HG02852 (cell line): Measurements from ENCODE around the gene FAM53C.

Experiments
- ATAC-seq: cut with Tn5 transposase; IDR thresholded peaks from one replicate; pipeline ENCODE4 v1.9.1; 2021; ENCODE audit warnings: mild to moderate bottlenecking, moderate library complexity; ENCODE audit not compliant: unreplicated experiment

Gene FAM53C

DNA sequence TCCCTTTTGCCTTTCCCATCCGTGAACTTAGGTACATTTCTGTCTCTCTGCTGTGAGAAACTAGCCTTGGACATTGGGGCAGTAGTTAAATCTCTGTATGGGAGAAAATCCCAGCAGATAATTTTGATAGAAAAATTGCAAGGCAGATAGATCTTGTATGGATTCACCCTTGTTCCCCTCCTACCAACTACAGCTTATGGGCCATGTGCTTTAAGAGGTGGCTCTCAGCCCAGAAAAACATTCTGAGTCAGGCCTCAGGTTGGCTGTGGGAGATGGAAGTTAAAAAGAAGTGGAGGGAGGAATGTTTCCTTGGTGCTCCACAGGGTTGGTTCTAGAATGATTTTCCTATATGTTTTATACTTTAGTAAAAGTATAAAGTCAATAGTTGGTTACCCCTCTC is 13.0 kb downstream of the FAM53C start:
- no peak for ATAC-seq

DNA sequence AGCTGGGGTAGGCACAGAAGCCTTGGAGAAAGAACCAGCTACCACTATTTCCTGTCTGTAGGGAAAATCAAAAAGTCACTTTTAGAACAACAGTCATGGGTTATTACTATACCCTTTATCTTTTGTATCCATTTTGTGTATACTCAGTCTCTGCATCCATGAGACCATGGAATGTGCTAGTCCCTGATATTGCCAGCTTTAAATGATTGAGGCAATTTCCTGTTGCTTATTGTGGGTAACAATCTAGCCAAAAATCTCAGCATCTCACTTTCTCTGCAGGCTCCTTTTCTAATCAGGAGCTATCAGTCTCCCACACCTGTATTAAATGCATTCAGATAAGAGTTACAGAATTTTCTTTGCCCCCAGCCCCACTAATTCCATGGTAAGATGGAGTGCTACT is 13.5 kb downstream of the FAM53C start:
- no peak for ATAC-seq

- ATAC-seq: peak; percentile 62
Measured at GRCh38 chr5:138352071-138352721, 14.1 kb downstream of the FAM53C start, which contains the start of gene KDM3B. KDM3B (plus strand) TSS chr5:138352685; CDS start chr5:138352796, 111 bp downstream.

DNA sequence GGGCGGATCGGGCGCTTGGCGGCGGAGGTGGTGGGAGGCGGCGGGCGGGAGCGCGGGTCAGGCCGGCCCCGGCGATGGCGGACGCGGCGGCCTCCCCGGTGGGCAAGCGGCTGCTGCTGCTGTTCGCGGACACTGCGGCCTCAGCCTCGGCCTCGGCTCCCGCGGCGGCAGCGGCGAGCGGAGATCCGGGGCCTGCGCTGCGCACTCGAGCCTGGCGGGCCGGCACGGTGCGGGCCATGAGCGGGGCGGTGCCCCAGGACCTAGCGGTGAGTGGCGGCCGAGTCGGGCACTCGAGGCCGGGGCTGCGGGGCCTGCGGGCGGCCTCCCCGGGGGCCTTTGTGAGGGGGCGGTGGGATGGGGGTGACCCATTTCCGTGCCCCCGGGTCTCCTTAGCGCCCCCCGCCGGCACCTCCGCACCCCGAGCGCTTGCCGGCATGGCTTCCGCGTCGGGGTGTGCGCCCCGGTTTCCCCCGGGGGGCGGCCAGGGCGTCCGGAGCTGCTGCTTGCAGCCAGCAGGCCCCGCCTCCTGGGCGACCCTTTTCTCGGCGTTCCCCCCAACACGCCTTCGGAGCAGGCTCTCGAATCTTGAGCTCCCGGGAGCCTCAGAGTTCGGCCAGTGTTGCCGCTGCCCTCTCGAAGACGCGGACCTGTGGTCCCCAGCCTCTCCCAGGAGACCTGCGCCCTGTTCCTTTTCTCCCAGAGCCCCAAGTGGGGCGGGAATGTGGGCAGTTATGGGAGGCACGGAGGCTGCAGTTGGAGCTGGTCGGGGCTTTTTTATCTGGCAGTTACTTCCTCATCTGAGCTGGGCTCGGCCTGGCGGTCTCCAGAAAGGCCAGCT is 14.9 kb downstream of the FAM53C start:
- peak; percentile 45 for ATAC-seq

DNA sequence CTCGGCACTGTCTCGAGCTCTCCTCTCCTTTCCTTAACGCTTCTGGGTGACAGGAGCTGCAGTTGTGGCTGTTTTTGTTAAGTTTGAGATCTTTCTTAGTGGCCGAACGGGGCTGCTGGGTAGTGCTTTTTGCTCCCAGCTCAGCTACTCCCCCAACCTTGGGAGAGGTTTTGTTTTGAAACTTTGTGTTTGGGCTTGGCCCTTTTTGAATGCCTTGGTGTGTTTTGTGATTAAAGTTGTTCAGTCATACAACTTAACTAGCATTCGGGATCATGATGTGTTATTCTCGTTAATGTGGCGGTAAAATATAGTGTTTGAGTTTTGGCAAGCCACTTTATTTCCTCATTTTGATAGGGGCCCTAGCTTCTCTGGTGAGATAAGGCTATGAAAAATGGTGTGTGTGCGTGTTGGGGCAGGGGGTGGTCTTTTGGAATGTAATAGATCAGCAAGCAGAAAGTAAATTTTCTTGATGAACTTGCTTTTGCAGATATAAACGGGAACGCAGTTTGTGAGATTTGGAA is 15.6 kb downstream of the FAM53C start:
- no peak for ATAC-seq

DNA sequence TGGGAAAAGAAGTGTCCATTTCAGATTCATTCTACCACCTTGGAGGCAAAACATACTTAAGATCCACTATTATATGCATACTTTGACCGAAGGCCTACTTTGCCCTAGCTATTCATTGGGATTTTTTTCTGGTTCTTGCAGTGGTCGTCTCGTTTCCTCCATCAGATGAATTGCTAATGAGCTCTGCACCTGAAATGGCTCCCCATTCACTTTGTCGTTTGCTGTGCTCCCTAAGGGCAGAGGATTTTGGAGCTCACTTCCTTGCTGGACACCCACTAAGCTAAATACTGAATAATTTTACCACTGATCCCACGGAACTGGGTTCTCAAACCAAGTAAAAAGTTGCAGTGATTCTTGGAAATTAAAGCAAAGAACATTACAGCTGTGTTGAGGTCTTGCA is 16.3 kb downstream of the FAM53C start:
- ATAC-seq: no peak

DNA sequence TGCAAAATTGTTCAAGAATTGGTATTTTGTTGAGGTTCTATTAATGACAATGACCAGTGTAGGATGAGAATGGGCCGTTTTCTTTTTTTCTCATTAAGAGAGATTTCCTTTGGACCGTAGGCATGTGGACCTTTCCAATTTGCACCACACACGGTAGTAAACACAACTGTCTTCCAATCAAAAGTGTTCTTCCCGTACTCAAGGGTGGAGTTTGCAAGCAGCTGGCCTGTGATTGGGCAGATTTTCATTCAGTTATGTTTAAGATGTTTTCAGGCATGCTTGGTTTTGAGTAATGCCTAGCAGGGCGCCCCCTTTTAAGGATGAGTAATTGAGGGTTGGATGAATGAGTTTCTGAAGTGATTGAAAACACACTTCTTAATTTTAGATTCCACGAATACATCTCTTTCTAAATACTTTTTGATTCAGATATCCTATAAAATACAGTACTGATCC is 16.9 kb downstream of the FAM53C start:
- ATAC-seq: peak; percentile 41

DNA sequence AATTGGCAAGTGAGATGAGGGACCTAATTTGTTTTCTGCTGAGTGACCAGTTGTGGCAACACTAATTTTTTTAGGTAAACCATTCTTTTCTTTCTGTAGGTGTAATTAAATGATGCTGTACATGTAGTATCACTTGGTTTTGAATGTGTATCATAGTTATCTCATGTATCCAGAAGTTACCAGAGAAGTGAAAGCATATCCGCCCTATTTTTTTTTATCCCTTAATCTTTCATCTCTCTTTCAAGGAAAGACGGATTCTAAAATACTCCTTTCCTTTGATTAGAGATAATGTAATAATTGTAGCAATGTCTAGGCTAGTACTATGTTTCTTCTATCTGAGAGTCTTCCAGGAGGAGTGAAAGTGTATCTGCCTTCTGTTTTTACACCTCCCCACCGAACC is 21.6 kb downstream of the FAM53C start:
- no peak for ATAC-seq

GRCh38 chr5:138360941-138361452 is 22.9 kb downstream of the FAM53C start:
- ATAC-seq: no peak

- no peak for ATAC-seq
Measured at GRCh38 chr5:138364576-138364975, 26.5 kb downstream of the FAM53C start.

GRCh38 chr5:138366632-138367382 is 28.7 kb downstream of the FAM53C start:
- ATAC-seq: no peak

- ATAC-seq: no peak
Measured at GRCh38 chr5:138369261-138369660, 31.2 kb downstream of the FAM53C start.

- ATAC-seq: no peak
Measured at GRCh38 chr5:138369706-138370105, 31.6 kb downstream of the FAM53C start.

DNA sequence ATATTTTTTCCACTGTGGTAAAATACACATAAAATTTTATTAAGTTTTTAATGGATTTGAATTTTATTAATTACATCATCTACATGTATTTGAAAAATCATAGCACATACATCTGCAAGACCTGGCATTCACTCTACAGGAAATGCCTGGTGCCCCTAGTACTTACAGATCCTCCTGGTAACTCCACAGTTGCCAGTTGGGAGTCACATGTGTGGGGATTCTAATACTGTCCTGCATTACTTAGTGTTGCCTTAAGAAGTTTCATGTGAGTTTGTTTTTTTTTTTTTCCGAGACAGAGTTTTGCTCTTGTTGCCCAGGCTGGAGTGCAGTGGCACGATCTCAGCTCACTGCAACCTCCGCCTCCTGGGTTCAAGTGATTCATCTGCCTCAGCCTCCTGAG is 32.5 kb downstream of the FAM53C start:
- ATAC-seq: no peak

DNA sequence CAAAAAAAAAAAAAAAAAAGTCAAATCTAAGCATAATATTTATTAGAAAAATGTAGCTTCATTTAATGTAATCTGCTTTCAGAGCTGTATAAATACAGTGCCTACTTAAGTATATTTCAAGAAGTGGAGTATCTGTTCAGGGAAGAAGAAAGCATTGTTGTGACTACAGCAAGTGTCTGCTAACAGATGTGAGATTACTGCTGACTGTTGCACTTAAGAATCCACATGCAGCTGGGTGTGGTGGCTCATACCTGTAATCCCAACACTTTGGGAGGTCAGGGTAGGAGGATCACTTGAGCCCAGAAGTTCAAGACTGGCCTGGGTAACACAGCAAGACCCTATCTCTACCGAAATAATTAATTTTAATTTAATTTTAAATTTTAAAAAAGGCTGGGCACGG is 33.4 kb downstream of the FAM53C start:
- no peak for ATAC-seq

DNA sequence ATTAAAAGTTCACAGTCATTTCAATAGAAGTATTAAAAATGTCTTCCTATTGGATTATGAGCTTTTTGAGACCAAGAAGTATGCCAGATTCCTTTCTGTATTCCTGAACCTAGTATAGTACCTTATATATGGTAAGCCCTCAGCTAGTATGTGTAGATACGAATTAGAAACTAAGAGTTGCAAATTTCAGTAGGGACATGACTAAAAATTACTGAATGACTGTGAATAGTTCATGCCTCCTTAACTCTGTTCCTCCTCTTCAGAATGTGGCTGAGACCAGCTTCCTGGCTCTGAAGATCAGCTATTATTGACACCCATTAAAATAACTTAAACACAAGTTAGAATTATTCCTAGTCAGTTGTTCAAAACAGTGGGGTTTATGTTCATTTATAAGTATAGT is 34.2 kb downstream of the FAM53C start:
- peak; percentile 76 for ATAC-seq

DNA sequence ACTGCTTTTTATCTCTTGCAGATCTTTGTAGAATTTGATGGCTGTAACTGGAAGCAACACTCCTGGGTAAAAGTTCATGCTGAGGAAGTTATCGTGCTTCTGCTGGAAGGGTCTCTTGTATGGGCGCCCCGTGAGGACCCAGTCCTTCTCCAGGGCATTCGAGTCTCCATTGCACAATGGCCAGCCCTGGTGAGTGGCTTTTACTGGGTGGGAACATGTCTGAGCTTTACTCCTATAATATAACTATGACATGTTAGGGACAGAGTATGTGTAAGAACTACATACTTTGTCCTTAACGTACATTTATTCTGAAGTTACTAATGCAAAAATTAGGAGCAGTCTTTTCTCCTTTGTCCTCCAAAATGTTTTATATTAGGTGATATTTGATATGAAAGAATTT is 34.6 kb downstream of the FAM53C start:
- ATAC-seq: no peak

DNA sequence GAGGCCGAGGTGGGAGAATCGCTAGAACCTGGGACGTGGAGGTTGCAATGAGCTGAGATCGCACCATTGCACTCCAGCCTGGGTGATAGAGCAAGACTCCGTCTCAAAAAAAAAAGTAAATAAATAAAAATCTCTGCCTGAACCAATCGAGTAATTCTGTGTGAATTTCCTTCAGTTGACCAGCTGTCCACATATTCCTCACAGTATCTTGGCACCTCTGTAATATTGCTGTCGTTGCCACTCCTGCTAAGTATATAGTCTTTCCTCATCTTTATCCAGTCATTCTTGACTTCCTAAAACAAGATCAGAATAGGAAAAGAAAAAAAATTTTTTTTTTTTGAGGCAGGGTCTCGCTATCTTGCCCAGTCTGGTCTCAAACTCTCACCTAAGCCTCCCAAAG is 44.3 kb downstream of the FAM53C start:
- ATAC-seq: no peak

DNA sequence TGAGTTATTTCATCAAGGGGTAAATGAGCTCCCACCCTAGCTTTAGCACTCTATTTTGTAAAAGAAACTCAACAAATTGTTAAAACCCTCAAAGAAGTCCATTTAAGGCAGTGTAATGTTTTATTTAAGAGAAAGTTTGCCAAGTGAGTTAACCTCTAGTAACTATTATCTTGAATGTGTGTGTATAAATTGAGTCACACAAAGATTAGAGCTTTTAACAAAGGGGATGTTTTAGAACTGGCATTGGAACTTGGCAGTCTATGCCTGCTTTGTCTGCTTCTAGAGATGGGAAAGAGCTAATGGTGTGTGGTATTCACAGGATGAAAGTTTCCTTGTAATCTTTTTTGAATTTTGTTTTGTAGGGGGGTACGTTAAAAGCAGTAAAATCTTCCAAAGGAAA is 47.6 kb downstream of the FAM53C start:
- no peak for ATAC-seq

DNA sequence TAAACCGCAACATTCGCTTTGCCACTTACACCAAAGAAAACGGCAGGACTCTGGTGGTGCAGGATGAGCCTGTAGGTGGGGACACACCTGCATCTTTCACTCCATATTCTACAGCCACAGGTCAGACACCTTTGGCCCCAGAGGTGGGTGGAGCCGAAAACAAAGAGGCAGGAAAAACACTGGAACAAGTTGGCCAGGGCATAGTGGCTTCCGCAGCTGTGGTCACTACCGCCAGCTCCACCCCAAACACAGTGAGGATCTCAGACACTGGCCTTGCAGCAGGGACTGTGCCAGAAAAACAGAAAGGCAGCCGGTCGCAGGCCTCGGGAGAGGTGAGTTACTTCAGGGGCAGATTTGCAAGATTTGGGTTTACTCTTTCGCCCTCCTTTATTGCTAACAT is 48.2 kb downstream of the FAM53C start:
- ATAC-seq: no peak

DNA sequence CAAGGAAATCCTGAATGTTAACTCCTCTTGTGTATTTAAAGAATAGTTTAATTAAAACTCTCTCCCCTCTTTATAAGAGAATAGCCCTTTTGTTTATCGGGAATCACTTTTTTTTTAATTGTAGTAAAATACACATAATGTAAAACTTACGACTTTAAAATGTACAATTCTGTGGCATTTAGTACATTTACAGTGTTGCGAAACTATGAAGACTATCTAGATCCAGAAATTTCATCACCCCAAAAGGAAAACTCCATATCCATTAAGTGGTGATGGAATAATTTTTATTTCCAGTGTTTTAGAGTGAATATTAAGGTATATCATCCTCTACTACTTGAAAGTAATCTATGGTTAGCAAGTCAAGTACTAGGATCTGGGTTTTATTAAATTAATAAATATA is 51.3 kb downstream of the FAM53C start:
- ATAC-seq: no peak
